PFSK-1 (cell line): ENCODE data around the gene CNNM4.

Source experiments
- FOXP2 ChIP-seq: optimal IDR thresholded peaks from 2 replicates; pipeline ENCODE3; 2011; ENCODE audit warnings: borderline replicate concordance, control low read depth, inconsistent platforms; ENCODE audit not compliant: insufficient read depth; ENCODE audit errors: extremely low read length, extremely low read depth
- POLR2AphosphoS5 ChIP-seq: IDR thresholded peaks from 2 replicates; pipeline ENCODE4 v1.6.1; 2012; ENCODE audit warnings: low read depth, mild to moderate bottlenecking, control low read depth, low read length, moderate library complexity
- SIN3A ChIP-seq: IDR thresholded peaks from 2 replicates; pipeline ENCODE4 v1.6.1; 2012; ENCODE audit warnings: mild to moderate bottlenecking, low read length, moderate library complexity, borderline replicate concordance; ENCODE audit not compliant: insufficient read depth
- TAF1 ChIP-seq: IDR thresholded peaks from 2 replicates; pipeline ENCODE4 v1.6.1; 2012; ENCODE audit warnings: low read length, control low read depth, borderline replicate concordance; ENCODE audit not compliant: insufficient read depth
- TF ChIP-seq, protein P1 (sequence below), 2 experiments: IDR thresholded peaks; 2 replicates each; pipeline versions ENCODE4 v1.6.1 to v1.8.0; 2011 to 2012; ENCODE audit warnings: low read depth in 2 of 2, low read length in 2 of 2, control low read depth in 1 of 2, inconsistent platforms in 1 of 2, mild to moderate bottlenecking in 1 of 2, moderate library complexity in 1 of 2; ENCODE audit not compliant: insufficient read depth in 1 of 2

CNNM4 gene

DNA sequence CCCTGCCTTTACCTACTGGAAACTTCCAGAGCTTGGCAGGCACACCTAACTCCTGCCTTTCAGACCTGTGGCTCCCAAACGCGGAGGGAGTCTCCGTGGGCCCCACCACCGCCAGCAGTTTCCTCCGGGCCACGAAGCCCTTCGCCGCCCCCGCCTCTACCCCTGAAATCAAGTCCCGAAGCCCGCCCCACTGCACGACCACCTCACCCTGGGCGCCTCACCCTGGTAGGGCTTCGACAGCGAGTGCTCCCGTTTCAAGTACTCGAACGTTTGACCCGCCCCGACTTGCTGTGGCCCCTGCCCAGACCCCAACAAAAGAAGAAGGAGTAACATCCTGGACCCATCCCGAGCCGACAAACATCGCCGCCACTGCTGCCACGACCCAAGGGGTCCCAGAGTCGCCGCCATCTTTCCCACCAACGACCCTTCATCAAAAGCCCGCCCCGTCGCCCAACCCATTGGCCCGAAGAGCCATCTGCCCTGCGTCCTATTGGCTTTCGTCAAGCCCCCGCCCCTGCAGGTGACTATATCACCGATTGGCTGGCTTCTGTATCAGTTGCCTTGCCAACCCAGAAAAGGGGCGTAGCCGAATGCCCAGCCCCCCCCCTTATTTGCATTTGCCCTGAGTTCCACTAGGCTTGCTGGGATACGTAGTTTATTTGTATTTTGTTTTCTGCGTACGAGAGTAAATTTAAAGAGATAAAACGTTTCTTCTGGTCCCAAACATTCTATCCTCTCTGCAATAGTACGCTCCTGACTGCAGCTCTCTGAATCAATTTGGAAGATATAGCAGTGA lies 20.9 kb upstream of the CNNM4 start, which contains the start of gene LMAN2L:
Gene LMAN2L (minus strand): TSS at position 432 of the 796 bp plus-strand sequence. CDS start 24 bp downstream, at position 408.
- no peak for TF ChIP-seq FOXP2
- peak; percentile 85; the same call in 1 of the 2 replicates for TF ChIP-seq POLR2AphosphoS5
- TF ChIP-seq, protein P1, sequence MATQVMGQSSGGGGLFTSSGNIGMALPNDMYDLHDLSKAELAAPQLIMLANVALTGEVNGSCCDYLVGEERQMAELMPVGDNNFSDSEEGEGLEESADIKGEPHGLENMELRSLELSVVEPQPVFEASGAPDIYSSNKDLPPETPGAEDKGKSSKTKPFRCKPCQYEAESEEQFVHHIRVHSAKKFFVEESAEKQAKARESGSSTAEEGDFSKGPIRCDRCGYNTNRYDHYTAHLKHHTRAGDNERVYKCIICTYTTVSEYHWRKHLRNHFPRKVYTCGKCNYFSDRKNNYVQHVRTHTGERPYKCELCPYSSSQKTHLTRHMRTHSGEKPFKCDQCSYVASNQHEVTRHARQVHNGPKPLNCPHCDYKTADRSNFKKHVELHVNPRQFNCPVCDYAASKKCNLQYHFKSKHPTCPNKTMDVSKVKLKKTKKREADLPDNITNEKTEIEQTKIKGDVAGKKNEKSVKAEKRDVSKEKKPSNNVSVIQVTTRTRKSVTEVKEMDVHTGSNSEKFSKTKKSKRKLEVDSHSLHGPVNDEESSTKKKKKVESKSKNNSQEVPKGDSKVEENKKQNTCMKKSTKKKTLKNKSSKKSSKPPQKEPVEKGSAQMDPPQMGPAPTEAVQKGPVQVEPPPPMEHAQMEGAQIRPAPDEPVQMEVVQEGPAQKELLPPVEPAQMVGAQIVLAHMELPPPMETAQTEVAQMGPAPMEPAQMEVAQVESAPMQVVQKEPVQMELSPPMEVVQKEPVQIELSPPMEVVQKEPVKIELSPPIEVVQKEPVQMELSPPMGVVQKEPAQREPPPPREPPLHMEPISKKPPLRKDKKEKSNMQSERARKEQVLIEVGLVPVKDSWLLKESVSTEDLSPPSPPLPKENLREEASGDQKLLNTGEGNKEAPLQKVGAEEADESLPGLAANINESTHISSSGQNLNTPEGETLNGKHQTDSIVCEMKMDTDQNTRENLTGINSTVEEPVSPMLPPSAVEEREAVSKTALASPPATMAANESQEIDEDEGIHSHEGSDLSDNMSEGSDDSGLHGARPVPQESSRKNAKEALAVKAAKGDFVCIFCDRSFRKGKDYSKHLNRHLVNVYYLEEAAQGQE (IDR thresholded peaks at IDR 0.05; ENCODE audit: insufficient read depth in 1 of 2, low read depth in 2 of 2, low read length in 2 of 2) = no peak
- TF ChIP-seq TAF1 = peak; percentile 84
- TF ChIP-seq SIN3A = 0 out of 2 replicates have a peak, but pooled peaks have one; percentile 44

DNA sequence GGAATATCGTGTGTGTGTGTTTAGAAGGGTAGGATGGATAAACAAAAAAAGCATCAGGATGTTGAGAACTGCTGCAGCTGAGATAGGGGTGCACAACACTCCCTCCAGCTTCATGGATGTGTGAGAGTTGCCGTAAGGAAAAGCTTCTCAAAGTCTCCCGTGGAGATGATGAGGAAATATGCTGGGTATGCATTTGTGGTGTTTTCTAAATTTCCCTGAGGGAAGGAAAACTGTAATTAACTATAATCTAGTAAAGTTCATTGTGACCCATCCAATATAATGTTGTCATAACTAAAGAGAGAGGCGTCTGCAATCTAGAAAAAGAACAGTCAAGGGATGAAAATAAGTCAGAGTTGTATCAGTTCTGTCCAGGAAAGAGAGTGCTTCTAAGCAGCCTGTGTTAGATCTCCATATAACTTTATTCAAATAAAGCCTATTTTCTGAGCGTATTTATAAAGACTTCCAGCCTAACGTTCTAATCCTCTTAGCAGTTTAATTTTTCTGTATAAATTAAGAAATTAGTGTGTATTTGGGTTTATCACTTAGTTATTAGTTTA lies 13.6 kb upstream of the CNNM4 start:
- TF ChIP-seq FOXP2 = no peak
- no peak for TF ChIP-seq SIN3A
- TF ChIP-seq, protein P1 (IDR thresholded peaks at IDR 0.05; ENCODE audit: insufficient read depth in 1 of 2, low read depth in 2 of 2, low read length in 2 of 2) = no peak
- no peak for TF ChIP-seq POLR2AphosphoS5
- no peak for TF ChIP-seq TAF1

DNA sequence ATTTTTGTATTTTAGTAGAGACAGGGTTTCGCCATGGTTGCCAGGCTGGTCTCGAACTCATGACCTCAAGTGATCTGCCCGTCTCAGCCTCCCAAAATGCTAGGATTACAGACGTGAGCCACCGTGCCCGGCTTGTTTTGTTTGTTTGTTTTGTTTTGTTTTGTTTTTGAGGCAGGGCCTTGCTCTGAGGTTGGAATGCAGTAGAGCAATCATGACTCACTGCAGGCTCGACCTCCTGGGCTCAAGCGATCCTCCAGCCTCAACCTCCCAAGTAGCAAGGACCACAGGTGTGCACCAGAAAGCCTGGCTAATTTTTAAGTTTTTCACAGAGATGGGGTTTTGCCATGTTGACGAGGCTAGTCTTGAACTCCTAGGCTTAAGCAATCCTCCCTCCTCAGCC lies 8.9 kb upstream of the CNNM4 start:
- TF ChIP-seq, protein P1 (IDR thresholded peaks at IDR 0.05; ENCODE audit: insufficient read depth in 1 of 2, low read depth in 2 of 2, low read length in 2 of 2) = no peak
- TF ChIP-seq POLR2AphosphoS5 (no peak), SIN3A (no peak), TAF1 (no peak), FOXP2 (no peak)

DNA sequence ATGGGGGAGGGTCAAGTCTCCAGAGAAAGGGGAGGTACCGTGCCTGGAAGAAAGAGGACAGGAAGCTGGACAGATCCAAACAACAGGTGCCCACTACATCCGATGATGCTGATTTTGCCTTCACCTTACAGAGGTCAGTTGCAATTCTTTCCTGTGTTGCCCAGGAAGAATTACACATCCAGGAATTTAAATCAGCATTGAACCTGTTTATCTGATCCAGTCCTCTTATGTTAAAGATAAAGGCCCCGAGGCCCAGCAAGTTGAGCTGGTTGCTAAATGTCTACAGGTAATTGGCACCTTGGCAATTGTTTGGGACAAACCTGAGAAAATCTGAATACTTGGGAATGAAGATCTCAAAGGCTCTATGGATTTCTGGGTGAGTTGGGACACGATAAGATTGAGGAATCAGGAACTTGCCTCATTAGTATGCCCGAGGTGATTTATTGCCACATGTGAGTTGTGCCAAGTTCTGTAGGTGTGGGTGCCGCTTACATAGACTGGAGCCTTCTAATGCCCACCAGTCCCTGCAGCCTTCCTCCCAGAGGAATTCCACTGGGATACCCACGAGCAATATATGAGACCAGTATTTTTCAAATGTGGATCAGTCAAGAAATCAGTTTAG lies 6.9 kb upstream of the CNNM4 start:
- TF ChIP-seq SIN3A = no peak
- TF ChIP-seq POLR2AphosphoS5 = no peak
- TF ChIP-seq, protein P1 (IDR thresholded peaks at IDR 0.05; ENCODE audit: insufficient read depth in 1 of 2, low read depth in 2 of 2, low read length in 2 of 2) = no peak
- no peak for TF ChIP-seq FOXP2
- no peak for TF ChIP-seq TAF1
